Neural crest cell (in vitro differentiated cells): ENCODE results near the gene CTSZ. TPM values are rescaled to one million over a fixed set of nuclear protein-coding genes. Genes with fewer than 3 reads are reported as not detected.

Experiments used
- DNase-seq: peaks from one replicate; pipeline ENCODE4 v3.0.0; 2021; ENCODE audit warnings: low read depth, mixed read lengths, low spot score
- H3K27ac Mint-ChIP-seq: one replicate; pipeline ENCODE4 v1.8.0; 2021; ENCODE audit warnings: mild to moderate bottlenecking, mixed read lengths; ENCODE audit not compliant: unreplicated experiment
- H3K27me3 Mint-ChIP-seq: 2 replicates; pipeline ENCODE4 v1.8.0; 2021; ENCODE audit warnings: low read depth, mild to moderate bottlenecking, mixed read lengths
- H3K36me3 Mint-ChIP-seq: 2 replicates; pipeline ENCODE4 v1.8.0; 2021; ENCODE audit warnings: low read depth, mild to moderate bottlenecking, mixed read lengths
- H3K4me1 Mint-ChIP-seq: 2 replicates; pipeline ENCODE4 v1.8.0; 2021; ENCODE audit warnings: mixed read lengths
- H3K4me3 Mint-ChIP-seq: one replicate; pipeline ENCODE4 v1.8.0; 2021; ENCODE audit warnings: mild to moderate bottlenecking, mixed read lengths
- H3K9me3 Mint-ChIP-seq: 2 replicates; pipeline ENCODE4 v1.8.0; 2021; ENCODE audit warnings: mixed read lengths
- CTCF ChIP-seq: fragments of 200-600 bp; sonication (generic); conservative IDR thresholded peaks from 2 replicates; pipeline ENCODE4 v1.5.0; 2021; ENCODE audit warnings: antibody characterized with exemption, mild to moderate bottlenecking
- total RNA-seq: library from RNA; stranded (reverse); gene quantifications from 2 replicates; pipeline ENCODE4 v1.2.1, GENCODE V29; 2021

Gene CTSZ
- total RNA-seq, 1 donor from 2014 or later: 22.7 TPM

- no peaks in the 10 kb centered on the region for H3K9me3 Mint-ChIP-seq
- TF ChIP-seq CTCF: no peak
- H3K4me3 Mint-ChIP-seq: peak overlapping the region; percentile 93
- H3K27me3 Mint-ChIP-seq: no peaks in the 10 kb centered on the region
- peaks cover 8% of the 10 kb centered on the region for H3K36me3 Mint-ChIP-seq
- H3K27ac Mint-ChIP-seq: peak overlapping the region; percentile 59
- H3K4me1 Mint-ChIP-seq: peaks cover 57% of the 10 kb centered on the region
- no peak for DNase-seq
Observed at GRCh38 chr20:59031564-59032022, 24.5 kb upstream of the CTSZ start.

- TF ChIP-seq CTCF: no peak
- Mint-ChIP-seq H3K4me1 (peaks cover 58% of the 10 kb centered on the region), H3K9me3 (no peaks in the 10 kb centered on the region), H3K4me3 (peak overlapping the region; percentile 93), H3K36me3 (peaks cover 8% of the 10 kb centered on the region), H3K27me3 (no peaks in the 10 kb centered on the region), H3K27ac (no peak overlapping the region)
- no peak for DNase-seq
Observed at GRCh38 chr20:59030911-59031563, 24.0 kb upstream of the CTSZ start.

- Mint-ChIP-seq H3K36me3 (peaks cover 9% of the 10 kb centered on the region), H3K9me3 (no peaks in the 10 kb centered on the region), H3K27ac (peak overlapping the region; percentile 39), H3K4me1 (peaks cover 62% of the 10 kb centered on the region), H3K4me3 (peak overlapping the region; percentile 79), H3K27me3 (no peaks in the 10 kb centered on the region)
- no peak for TF ChIP-seq CTCF
- no peak for DNase-seq
Observed at GRCh38 chr20:59028812-59029211, 21.8 kb upstream of the CTSZ start.

- TF ChIP-seq CTCF: no peak
- no peaks in the 10 kb centered on the region for H3K9me3 Mint-ChIP-seq
- H3K4me1 Mint-ChIP-seq: peaks cover 57% of the 10 kb centered on the region
- no peaks in the 10 kb centered on the region for H3K27me3 Mint-ChIP-seq
- H3K4me3 Mint-ChIP-seq: peak overlapping the region; percentile 41
- no peak for DNase-seq
- H3K36me3 Mint-ChIP-seq: peaks cover 11% of the 10 kb centered on the region
- H3K27ac Mint-ChIP-seq: no peak overlapping the region
Observed at GRCh38 chr20:59027741-59028320, 20.8 kb upstream of the CTSZ start.

- peaks cover 54% of the 10 kb centered on the region for H3K4me1 Mint-ChIP-seq
- no peaks in the 10 kb centered on the region for H3K27me3 Mint-ChIP-seq
- no peak for TF ChIP-seq CTCF
- no peaks in the 10 kb centered on the region for H3K9me3 Mint-ChIP-seq
- H3K36me3 Mint-ChIP-seq: peaks cover 13% of the 10 kb centered on the region
- no peak for DNase-seq
- H3K27ac Mint-ChIP-seq: no peak overlapping the region
- H3K4me3 Mint-ChIP-seq: peak overlapping the region; percentile 41
Observed at GRCh38 chr20:59026904-59027740, 20.1 kb upstream of the CTSZ start.
